Chondrocyte (in vitro differentiated cells): Measurements from ENCODE around the gene TMEM9. TPM values are rescaled to one million over a fixed set of nuclear protein-coding genes. Genes with fewer than 3 reads are reported as not detected.
A peak's percentile ranks its signal among the peaks of the same experiment; 100 is the strongest.

ENCODE experiments used
- DNase-seq: peaks from one replicate; pipeline ENCODE4 v3.0.0; 2021; ENCODE audit warnings: mixed read lengths, low spot score
- H3K27ac Mint-ChIP-seq: one replicate; pipeline ENCODE4 v1.8.0; 2021; ENCODE audit warnings: mild to moderate bottlenecking, moderate library complexity, mixed read lengths; ENCODE audit not compliant: unreplicated experiment
- H3K27me3 Mint-ChIP-seq: 2 replicates; pipeline ENCODE4 v1.8.0; 2021; ENCODE audit warnings: low read depth, mixed read lengths
- H3K36me3 Mint-ChIP-seq: 2 replicates; pipeline ENCODE4 v1.8.0; 2021; ENCODE audit warnings: low read depth, mixed read lengths
- H3K4me1 Mint-ChIP-seq: 2 replicates; pipeline ENCODE4 v1.8.0; 2021; ENCODE audit warnings: low read depth, mild to moderate bottlenecking, mixed read lengths
- H3K4me3 Mint-ChIP-seq: one replicate; pipeline ENCODE4 v1.8.0; 2021; ENCODE audit warnings: mild to moderate bottlenecking, moderate library complexity, mixed read lengths; ENCODE audit not compliant: unreplicated experiment
- H3K9me3 Mint-ChIP-seq: 2 replicates; pipeline ENCODE4 v1.8.0; 2021; ENCODE audit warnings: low read depth, mixed read lengths
- total RNA-seq: library from RNA; stranded (reverse); gene quantifications from 3 replicates; pipeline ENCODE4 v1.2.1, GENCODE V29; 2021
- TF ChIP-seq, protein P1 (sequence below): fragments of 200-600 bp; sonication (generic); IDR thresholded peaks from 2 replicates; pipeline ENCODE4 v1.5.0; 2021; ENCODE audit warnings: antibody characterized with exemption, mild to moderate bottlenecking, moderate library complexity

Gene TMEM9
- total RNA-seq, 1 donor from 2014 or later: 57.3 TPM

GRCh38 chr1:201142011-201142848 is 12.0 kb downstream of the TMEM9 start:
- DNase-seq: peak; percentile 65
- Mint-ChIP-seq H3K9me3 (no peaks in the 10 kb centered on the region), H3K27me3 (no peaks in the 10 kb centered on the region), H3K27ac (no peak overlapping the region), H3K36me3 (peaks cover 34% of the 10 kb centered on the region), H3K4me1 (peaks cover 24% of the 10 kb centered on the region), H3K4me3 (no peak overlapping the region)
- TF ChIP-seq, protein P1, sequence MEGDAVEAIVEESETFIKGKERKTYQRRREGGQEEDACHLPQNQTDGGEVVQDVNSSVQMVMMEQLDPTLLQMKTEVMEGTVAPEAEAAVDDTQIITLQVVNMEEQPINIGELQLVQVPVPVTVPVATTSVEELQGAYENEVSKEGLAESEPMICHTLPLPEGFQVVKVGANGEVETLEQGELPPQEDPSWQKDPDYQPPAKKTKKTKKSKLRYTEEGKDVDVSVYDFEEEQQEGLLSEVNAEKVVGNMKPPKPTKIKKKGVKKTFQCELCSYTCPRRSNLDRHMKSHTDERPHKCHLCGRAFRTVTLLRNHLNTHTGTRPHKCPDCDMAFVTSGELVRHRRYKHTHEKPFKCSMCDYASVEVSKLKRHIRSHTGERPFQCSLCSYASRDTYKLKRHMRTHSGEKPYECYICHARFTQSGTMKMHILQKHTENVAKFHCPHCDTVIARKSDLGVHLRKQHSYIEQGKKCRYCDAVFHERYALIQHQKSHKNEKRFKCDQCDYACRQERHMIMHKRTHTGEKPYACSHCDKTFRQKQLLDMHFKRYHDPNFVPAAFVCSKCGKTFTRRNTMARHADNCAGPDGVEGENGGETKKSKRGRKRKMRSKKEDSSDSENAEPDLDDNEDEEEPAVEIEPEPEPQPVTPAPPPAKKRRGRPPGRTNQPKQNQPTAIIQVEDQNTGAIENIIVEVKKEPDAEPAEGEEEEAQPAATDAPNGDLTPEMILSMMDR: no peak

- peaks cover 28% of the 10 kb centered on the region for H3K4me1 Mint-ChIP-seq
These were observed 12.9 kb downstream of the TMEM9 start for GRCh38 chr1:201141418-201141817.

DNA sequence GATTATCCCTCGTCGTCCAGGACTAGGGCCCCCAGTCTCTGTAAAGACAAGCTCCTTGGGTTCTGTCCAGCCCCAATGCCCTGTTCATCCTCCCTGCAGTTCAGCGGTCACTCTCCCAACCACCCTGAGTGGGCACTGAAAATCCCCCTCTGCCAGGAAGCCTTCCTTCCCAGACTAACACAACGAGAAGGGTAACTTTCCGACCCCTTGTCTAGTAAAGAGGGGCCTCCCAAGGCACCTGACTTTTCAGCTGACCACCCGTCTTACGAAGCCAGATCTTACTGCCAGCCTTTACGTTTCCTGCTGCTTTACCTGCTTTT is 13.4 kb downstream of the TMEM9 start:
- TF ChIP-seq, protein P1: no peak
- peaks cover 26% of the 10 kb centered on the region for H3K36me3 Mint-ChIP-seq
- H3K27ac Mint-ChIP-seq: peak overlapping the region; percentile 24
- H3K27me3 Mint-ChIP-seq: no peaks in the 10 kb centered on the region
- H3K4me3 Mint-ChIP-seq: no peak overlapping the region
- DNase-seq: peak; percentile 72
- H3K4me1 Mint-ChIP-seq: peaks cover 28% of the 10 kb centered on the region
- no peaks in the 10 kb centered on the region for H3K9me3 Mint-ChIP-seq

More at GRCh38 chr1:201141418-201141817, 12.9 kb downstream of the TMEM9 start:
- Mint-ChIP-seq H3K27ac (no peak overlapping the region), H3K9me3 (no peaks in the 10 kb centered on the region), H3K36me3 (peaks cover 29% of the 10 kb centered on the region), H3K4me3 (no peak overlapping the region), H3K27me3 (no peaks in the 10 kb centered on the region)
- TF ChIP-seq, protein P1: no peak
- DNase-seq: peak; percentile 34

DNA sequence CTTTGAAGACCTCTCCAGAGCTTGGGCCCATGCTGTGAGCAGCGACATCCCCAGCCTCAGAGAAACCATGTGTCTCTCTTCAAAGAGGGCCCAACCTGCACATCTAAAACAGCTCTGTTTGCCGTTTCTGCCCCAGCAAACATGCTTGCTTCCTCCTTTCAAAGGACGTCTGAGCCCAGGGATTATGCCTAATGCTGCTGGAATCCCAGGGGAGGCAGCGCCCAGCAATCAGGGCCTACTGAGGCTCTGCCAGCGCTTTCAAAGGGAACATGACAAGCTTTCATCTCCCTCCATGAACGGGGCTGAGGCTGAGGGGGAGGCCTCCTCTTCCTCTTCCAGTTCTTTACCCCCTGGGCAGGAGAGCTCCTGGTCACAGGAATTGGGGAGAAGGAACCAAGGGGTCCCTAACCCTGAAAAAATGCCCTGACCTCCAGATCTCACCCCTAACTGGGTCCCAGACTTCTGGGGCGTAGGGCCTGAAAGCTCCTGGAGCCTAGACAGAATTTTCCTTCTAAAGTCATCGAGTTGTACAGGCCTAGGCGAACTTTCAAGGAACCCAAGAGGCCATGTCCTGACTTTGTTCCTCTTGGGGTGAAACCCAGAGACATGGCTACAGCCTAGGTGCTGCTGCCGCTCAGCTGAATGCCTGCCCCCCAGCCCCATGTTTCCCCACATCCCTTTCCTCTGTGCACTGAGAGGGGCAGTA is 13.9 kb downstream of the TMEM9 start:
- Mint-ChIP-seq H3K4me1 (peaks cover 28% of the 10 kb centered on the region), H3K36me3 (peaks cover 28% of the 10 kb centered on the region), H3K27ac (peak overlapping the region; percentile 24), H3K9me3 (no peaks in the 10 kb centered on the region), H3K27me3 (no peaks in the 10 kb centered on the region), H3K4me3 (no peak overlapping the region)
- TF ChIP-seq, protein P1: no peak
- DNase-seq: peak; percentile 29

DNA sequence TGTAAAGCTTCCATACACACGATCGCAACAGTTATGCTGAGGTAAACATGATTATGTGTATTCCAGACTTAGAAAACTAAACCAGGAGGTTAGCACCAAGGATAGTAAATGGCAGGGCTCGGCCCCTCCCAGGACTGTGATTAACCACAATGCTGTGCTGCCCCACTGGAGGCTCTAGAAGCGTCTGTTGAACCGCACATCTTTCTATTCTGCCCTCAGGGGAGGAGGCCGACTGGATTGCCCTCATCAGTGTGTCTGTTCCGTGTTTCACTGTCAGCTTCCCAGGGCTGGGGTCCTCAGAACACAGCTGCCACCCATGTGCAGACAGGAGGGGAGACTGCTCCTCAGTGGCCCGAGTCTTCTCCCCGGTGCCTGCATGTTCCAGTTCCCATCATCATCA is 14.5 kb downstream of the TMEM9 start:
- no peak overlapping the region for H3K4me3 Mint-ChIP-seq
- TF ChIP-seq, protein P1: no peak
- H3K27me3 Mint-ChIP-seq: no peaks in the 10 kb centered on the region
- no peak overlapping the region for H3K27ac Mint-ChIP-seq
- peak; percentile 51 for DNase-seq
- no peaks in the 10 kb centered on the region for H3K9me3 Mint-ChIP-seq
- H3K4me1 Mint-ChIP-seq: peaks cover 28% of the 10 kb centered on the region
- H3K36me3 Mint-ChIP-seq: peaks cover 26% of the 10 kb centered on the region
